Effector CD8-positive, alpha-beta T cell (primary cell): ENCODE measurements around the gene PTPRN2.
A peak's percentile ranks its signal among the peaks of the same experiment; 100 is the strongest.
"Not testable (repeated sequence)": the region's sequence is repeated elsewhere in the genome, so short reads cannot be mapped to it uniquely, and the experiment has no call there.

Experiments used
- DNase-seq: peaks from one replicate; lab custom pipeline; 2025; lab: John Stamatoyannopoulos, UW
- total RNA-seq, 4 experiments: gene quantifications; one replicate each; lab custom pipeline; 2026; lab: John Stamatoyannopoulos, UW

The PTPRN2 gene
- 1.1 to 4.2 (median 2.5) reads per million in 4 experiments for total RNA-seq

GRCh38 chr7:158587162-158588084 is at the start of gene PTPRN2:
Gene PTPRN2, minus strand, starts transcription at chr7:158587823.
- peak; percentile 35 for DNase-seq

GRCh38 chr7:158633055-158633956 is 45.7 kb upstream of the PTPRN2 start:
- DNase-seq, result no peak

GRCh38 chr7:158631574-158632195 is 44.1 kb upstream of the PTPRN2 start:
- DNase-seq, result no peak

- not testable (repeated sequence) for DNase-seq
Observed at GRCh38 chr7:158626289-158626688, 38.7 kb upstream of the PTPRN2 start.

- DNase-seq, result no peak
Observed at GRCh38 chr7:158623241-158623640, 35.6 kb upstream of the PTPRN2 start.

GRCh38 chr7:158620839-158621441 is 33.3 kb upstream of the PTPRN2 start:
- no peak for DNase-seq

- DNase-seq, result no peak
Observed at GRCh38 chr7:158620418-158620817, 32.8 kb upstream of the PTPRN2 start.

GRCh38 chr7:158618745-158619140 is 31.1 kb upstream of the PTPRN2 start:
- DNase-seq, result no peak

GRCh38 chr7:158617737-158618128 is 30.1 kb upstream of the PTPRN2 start:
- no peak for DNase-seq

- no peak for DNase-seq
Observed at GRCh38 chr7:158616050-158616449, 28.4 kb upstream of the PTPRN2 start.

GRCh38 chr7:158614700-158615099 is 27.1 kb upstream of the PTPRN2 start:
- DNase-seq, result no peak

- DNase-seq, result no peak
Observed at GRCh38 chr7:158613481-158613880, 25.9 kb upstream of the PTPRN2 start.

- no peak for DNase-seq
Observed at GRCh38 chr7:158612546-158612945, 24.9 kb upstream of the PTPRN2 start.

GRCh38 chr7:158611541-158611940 is 23.9 kb upstream of the PTPRN2 start:
- no peak for DNase-seq

GRCh38 chr7:158609313-158609974 is 21.8 kb upstream of the PTPRN2 start:
- DNase-seq, result no peak

- DNase-seq, result no peak
Observed at GRCh38 chr7:158607563-158607962, 19.9 kb upstream of the PTPRN2 start.

GRCh38 chr7:158606671-158607424 is 19.2 kb upstream of the PTPRN2 start:
- DNase-seq, result no peak

- no peak for DNase-seq
Observed at GRCh38 chr7:158606129-158606528, 18.5 kb upstream of the PTPRN2 start.

- no peak for DNase-seq
Observed at GRCh38 chr7:158603773-158604755, 16.4 kb upstream of the PTPRN2 start.
